Measurements from ENCODE around the gene SCN3A. TPM values are rescaled to one million over a fixed set of nuclear protein-coding genes. Genes with fewer than 3 reads are reported as not detected.

The SCN3A gene
- total and polyA plus RNA-seq, 2 experiments from 2014 or later, result 0.06 TPM; not detected in 1

- no peaks in the 10 kb centered on the region for H3K9me3 ChIP-seq (ENCODE audit: low read depth)
- no peak overlapping the region for H3K4me3 ChIP-seq
- H3K27ac ChIP-seq, result no peak overlapping the region
- no peaks in the 10 kb centered on the region for H3K4me1 ChIP-seq (ENCODE audit: low read depth)
- no peak for TF ChIP-seq CTCF (IDR thresholded peaks at IDR 0.05; ENCODE audit: low read depth, low read length)
- no peaks in the 10 kb centered on the region for H3K36me3 ChIP-seq
- no peak for DNase-seq (ENCODE audit: low read depth in 1 of 2, low spot score in 1 of 2)
- no peaks in the 10 kb centered on the region for H3K27me3 ChIP-seq
These were observed 115.6 kb downstream of the SCN3A start for GRCh38 chr2:165087933-165088901.

- no peak for DNase-seq (ENCODE audit: low read depth in 1 of 2, low spot score in 1 of 2)
- Histone ChIP-seq H3K4me1 (ENCODE audit: low read depth) (no peaks in the 10 kb centered on the region), H3K4me3 (no peak overlapping the region), H3K9me3 (ENCODE audit: low read depth) (no peaks in the 10 kb centered on the region), H3K27me3 (no peaks in the 10 kb centered on the region), H3K27ac (no peak overlapping the region), H3K36me3 (no peaks in the 10 kb centered on the region)
- TF ChIP-seq CTCF (IDR thresholded peaks at IDR 0.05; ENCODE audit: low read depth, low read length), result no peak
These were observed 117.5 kb downstream of the SCN3A start for GRCh38 chr2:165086337-165086736.

GRCh38 chr2:165083326-165083725 is 120.5 kb downstream of the SCN3A start:
- no peak for TF ChIP-seq CTCF (IDR thresholded peaks at IDR 0.05; ENCODE audit: low read depth, low read length)
- H3K9me3 ChIP-seq (ENCODE audit: low read depth), result no peaks in the 10 kb centered on the region
- no peak overlapping the region for H3K4me3 ChIP-seq
- H3K4me1 ChIP-seq (ENCODE audit: low read depth), result no peaks in the 10 kb centered on the region
- H3K27me3 ChIP-seq, result no peaks in the 10 kb centered on the region
- no peak for DNase-seq (ENCODE audit: low read depth in 1 of 2, low spot score in 1 of 2)
- H3K36me3 ChIP-seq, result no peaks in the 10 kb centered on the region
- no peak overlapping the region for H3K27ac ChIP-seq

GRCh38 chr2:165082479-165082878 is 121.4 kb downstream of the SCN3A start:
- Histone ChIP-seq H3K27me3 (no peaks in the 10 kb centered on the region), H3K27ac (no peak overlapping the region), H3K9me3 (ENCODE audit: low read depth) (no peaks in the 10 kb centered on the region), H3K36me3 (no peaks in the 10 kb centered on the region), H3K4me3 (no peak overlapping the region), H3K4me1 (ENCODE audit: low read depth) (no peaks in the 10 kb centered on the region)
- no peak for TF ChIP-seq CTCF (IDR thresholded peaks at IDR 0.05; ENCODE audit: low read depth, low read length)
- no peak for DNase-seq (ENCODE audit: low read depth in 1 of 2, low spot score in 1 of 2)

- TF ChIP-seq CTCF (IDR thresholded peaks at IDR 0.05; ENCODE audit: low read depth, low read length), result no peak
- no peaks in the 10 kb centered on the region for H3K27me3 ChIP-seq
- H3K9me3 ChIP-seq (ENCODE audit: low read depth), result no peaks in the 10 kb centered on the region
- no peaks in the 10 kb centered on the region for H3K4me1 ChIP-seq (ENCODE audit: low read depth)
- H3K27ac ChIP-seq, result no peak overlapping the region
- no peak overlapping the region for H3K4me3 ChIP-seq
- DNase-seq (ENCODE audit: low read depth in 1 of 2, low spot score in 1 of 2), result no peak
- no peaks in the 10 kb centered on the region for H3K36me3 ChIP-seq
These were observed 122.6 kb downstream of the SCN3A start for GRCh38 chr2:165081276-165081675.
